Activated effector memory CD4-positive, alpha-beta T cell treated with anti-CD3 and anti-CD28 coated beads, Interleukin-2, amount 50 U/mL, for 16 hours (primary cell): ENCODE measurements around the gene UBA3.

Experiments
- DNase-seq: peaks from one replicate; pipeline ENCODE4 v3.0.0-alpha.2; 2020

UBA3 gene

DNA sequence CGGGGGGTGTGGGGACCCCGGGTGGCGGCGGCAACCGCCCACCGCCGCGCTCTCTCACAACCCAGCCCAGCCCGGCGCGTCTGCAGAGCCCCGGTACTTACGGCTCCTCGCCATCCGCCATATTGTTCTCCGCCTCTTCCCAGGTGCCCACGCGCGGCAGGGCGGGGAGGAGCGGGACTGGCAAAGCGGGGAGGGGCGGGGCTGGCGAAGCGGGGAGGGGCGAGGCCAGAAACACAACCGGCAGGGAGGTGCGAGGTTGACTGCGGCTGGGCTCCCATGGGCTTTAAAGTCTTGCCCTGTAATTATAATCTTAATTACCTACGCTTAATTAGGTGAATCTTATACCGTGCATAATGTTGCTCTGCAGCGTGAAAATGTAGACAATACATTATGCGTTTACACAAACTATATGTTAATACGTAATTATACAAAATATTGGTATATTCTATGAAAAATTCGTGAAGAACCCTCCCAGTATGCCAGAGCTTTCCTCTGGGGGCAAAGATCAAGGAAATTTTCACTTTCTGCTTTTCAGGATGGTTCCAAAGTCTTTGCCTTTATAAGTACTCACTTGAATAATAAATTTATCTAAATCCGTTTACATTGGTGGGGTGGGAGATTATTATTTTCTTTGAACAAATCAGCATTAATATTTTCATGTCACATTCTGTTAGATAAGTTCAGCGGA lies at the start of gene UBA3:
Gene UBA3, minus strand, starts transcription at position 133 of the 688 bp plus-strand sequence. Its CDS starts 12 bp downstream, at position 121.
- peak; percentile 97 for DNase-seq

- DNase-seq, result no peak
Measured at GRCh38 chr3:69129531-69129930, 49.4 kb upstream of the UBA3 start.

GRCh38 chr3:69128509-69128908 lies 48.3 kb upstream of the UBA3 start:
- no peak for DNase-seq

GRCh38 chr3:69126999-69127398 lies 46.8 kb upstream of the UBA3 start:
- no peak for DNase-seq

GRCh38 chr3:69126216-69126615 lies 46.1 kb upstream of the UBA3 start:
- no peak for DNase-seq

GRCh38 chr3:69122403-69122802 lies 42.2 kb upstream of the UBA3 start, which contains the start of gene LMOD3:
TSS of gene LMOD3 (minus strand) at chr3:69122595. CDS start at chr3:69122386, 209 bp downstream.
- DNase-seq, result no peak

DNA sequence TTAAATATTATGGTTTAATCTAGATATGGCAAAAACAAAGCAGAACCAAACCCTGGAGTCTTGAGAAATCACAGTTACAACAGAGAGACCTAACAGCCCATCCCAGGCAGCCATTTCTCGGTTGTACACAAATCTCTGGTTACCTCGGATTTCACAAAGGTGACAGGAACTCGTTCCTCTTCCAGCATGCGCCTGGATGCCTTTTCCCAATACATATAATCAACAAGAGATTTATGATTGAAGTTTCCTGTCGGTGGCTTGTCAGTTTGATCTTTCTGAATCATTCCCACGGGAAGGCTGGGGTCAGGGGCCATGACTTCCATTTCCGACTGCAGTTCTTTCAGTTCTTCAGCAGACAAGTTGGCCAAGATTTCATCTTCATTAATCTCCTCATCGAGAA lies 41.8 kb upstream of the UBA3 start:
- no peak for DNase-seq

GRCh38 chr3:69121513-69121912 lies 41.3 kb upstream of the UBA3 start:
- no peak for DNase-seq

GRCh38 chr3:69120879-69121464 lies 40.8 kb upstream of the UBA3 start:
- DNase-seq, result peak; percentile 91

DNA sequence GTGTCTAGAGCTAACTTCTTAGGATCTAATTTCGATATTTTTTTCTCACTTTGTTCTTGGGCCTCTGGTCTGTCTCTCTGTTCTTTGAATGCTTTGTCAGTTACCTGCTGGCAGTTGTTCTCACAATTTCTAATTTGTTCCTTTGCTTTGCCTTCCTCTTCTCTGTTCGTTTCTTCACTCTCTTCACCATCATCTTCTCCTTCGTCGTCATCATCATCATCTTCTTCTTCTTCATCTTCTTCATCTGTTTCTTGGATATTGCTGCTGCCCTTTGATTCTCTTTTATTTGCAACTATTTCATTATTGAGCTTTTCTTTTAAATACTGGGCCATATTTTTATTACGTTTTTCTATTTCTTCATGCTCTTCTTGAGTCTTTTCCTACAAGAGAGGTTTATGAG lies 39.5 kb upstream of the UBA3 start:
- DNase-seq, result no peak

- no peak for DNase-seq
Measured at GRCh38 chr3:69119138-69119537, 39.0 kb upstream of the UBA3 start.

DNA sequence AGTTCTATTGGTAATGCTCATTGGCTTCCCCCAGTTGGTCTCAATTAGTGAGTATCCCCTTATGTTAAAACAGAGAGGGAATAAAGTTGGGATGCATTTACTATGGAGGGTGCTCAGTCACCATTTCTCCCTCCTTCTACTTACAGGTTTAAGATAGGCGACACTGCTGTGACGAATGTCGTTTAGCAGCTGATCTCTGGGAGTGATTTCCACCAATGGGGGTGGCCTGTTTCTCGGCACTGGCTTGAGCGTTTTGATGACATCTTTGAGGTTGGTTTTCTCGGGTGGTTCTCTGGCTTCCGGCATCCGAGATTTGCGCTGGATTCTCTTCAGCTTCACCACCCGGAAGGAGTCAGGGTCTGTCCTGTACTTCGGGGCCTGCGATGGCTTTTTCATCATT lies 38.4 kb upstream of the UBA3 start:
- no peak for DNase-seq

- no peak for DNase-seq
Measured at GRCh38 chr3:69116897-69117296, 36.7 kb upstream of the UBA3 start.

DNA sequence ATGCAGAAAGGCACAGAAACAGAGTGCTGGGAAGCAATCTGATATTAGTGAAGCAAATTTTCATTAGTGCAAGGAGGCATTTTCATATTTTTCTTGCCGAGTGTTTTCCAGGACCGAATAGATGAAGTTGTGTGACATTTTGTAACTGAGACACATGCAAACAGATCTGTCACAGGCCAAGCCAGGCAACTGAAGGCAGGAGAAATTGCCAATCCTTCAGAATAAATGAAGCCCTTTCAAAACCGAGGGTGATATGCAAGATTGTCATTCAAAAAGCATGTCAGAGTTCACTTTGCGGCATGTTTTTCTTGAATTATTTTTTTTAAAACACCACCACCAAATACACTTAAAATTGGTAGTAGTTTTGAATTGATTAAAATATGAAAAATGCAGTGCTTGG lies 36.0 kb upstream of the UBA3 start:
- DNase-seq, result no peak

- no peak for DNase-seq
Measured at GRCh38 chr3:69115731-69116130, 35.6 kb upstream of the UBA3 start.

DNA sequence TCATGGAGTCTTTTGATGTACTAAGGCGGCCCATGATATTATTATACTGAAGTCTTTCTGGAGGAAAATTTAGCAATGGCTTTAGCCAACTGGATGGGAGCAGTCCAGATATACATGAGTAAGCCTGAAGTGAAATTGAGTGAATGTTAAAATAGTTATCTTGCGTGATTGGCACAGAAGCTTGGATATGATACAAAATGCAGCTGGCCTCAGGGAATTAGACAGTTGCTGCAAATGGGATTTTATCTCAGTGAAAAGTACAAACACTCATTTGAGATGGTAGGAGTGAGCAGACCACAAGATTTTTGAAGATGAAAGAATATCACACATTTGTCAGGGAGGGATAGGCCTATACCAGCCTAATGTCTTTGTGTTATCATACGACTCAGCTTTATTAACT lies 33.4 kb upstream of the UBA3 start:
- no peak for DNase-seq

GRCh38 chr3:69110941-69111546 lies 30.9 kb upstream of the UBA3 start:
- DNase-seq, result no peak

GRCh38 chr3:69108811-69109210 lies 28.6 kb upstream of the UBA3 start:
- no peak for DNase-seq

- no peak for DNase-seq
Measured at GRCh38 chr3:69107841-69108240, 27.7 kb upstream of the UBA3 start.

DNA sequence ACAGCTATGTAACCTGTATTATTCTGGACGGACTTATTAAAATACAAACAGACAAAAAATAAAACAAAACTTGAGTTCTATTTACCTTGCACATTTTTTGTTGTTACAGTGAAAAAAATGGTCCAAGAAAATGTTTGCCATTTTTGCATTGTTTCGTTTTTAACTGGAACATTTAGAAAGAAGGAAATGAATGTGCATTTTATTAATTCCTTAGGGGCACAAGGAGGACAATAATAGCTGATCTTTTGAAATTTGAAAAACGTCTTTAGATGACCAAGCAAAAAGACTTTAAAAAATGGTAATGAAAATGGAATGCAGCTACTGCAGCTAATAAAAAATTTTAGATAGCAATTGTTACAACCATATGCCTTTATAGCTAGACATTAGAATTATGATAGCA lies 25.2 kb upstream of the UBA3 start:
- DNase-seq, result no peak

DNA sequence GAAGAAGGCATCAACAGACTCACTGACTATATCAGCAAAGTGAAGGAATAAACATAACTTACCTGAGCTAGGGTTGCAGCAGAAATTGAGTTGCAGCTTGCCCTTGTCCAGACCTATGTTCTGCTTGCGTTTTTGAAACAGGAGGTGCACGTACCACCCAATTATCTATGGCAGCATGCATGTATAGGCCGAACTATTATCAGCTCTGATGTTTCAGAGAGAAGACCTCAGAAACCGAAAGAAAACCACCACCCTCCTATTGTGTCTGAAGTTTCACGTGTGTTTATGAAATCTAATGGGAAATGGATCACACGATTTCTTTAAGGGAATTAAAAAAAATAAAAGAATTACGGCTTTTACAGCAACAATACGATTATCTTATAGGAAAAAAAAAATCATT lies 24.4 kb upstream of the UBA3 start:
- no peak for DNase-seq

GRCh38 chr3:69103123-69103522 lies 23.0 kb upstream of the UBA3 start:
- no peak for DNase-seq

- no peak for DNase-seq
Measured at GRCh38 chr3:69102384-69102783, 22.2 kb upstream of the UBA3 start.

DNA sequence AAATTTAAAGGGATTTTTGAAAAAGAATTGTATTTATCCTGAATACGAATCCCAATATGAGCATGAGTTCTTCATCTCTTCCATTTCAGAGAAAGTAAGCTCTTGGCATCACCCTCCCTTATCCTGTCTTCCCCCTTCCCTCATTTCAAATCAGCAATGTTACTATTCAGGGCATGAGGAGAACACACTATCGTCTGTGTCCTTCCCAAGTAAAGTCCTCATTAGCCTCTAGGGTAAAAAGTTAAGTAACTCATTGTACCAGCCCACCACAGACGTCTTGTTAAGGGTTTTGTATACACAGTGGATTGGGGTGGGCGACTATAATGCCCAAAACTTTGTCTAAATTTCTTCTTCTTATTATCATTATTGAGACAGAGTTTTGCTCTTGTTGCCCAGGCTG lies 19.4 kb upstream of the UBA3 start:
- DNase-seq, result no peak
